HG03280 (cell line): ENCODE measurements around the gene LRCOL1.

Experiments
- ATAC-seq: cut with Tn5 transposase; IDR thresholded peaks from one replicate; pipeline ENCODE4 v1.9.1; 2021; ENCODE audit warnings: mild to moderate bottlenecking, moderate library complexity; ENCODE audit not compliant: unreplicated experiment

LRCOL1 gene

DNA sequence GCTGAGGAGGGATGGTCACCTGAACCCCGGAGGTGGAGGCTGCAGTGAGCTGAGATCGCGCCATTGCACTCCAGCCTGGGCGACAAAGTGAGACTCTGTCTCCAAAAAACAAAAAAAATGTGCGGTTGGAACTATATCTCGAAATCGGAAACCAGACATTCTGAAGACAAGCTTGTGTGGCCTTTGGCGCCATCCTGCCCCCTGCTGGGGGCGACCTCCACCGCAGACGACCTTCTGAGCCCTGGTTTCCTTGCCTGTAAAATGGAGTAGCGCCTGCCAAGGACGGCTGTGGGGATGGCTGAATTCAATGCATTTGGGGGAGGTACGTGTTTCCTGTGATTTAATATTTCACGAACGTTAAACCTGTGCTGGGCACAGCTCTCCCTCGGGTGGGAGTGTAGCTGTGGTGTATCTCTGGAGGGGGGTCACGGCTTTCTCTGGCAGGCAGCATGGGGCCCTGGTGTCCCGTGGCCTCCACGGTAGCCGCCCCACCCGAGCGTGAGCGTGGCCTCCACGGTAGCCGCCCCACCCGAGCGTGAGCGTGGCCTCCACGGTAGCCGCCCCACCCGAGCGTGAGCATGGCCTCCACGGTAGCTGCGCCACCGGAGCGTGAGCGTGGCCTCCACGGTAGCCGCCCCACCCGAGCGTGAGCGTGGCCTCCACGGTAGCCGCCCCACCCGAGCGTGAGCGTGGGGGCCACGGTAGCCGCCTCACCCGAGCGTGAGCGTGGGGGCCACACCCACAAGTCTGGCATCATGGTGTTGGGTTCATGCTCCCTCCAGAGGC is 55.3 kb downstream of the LRCOL1 start:
- ATAC-seq, result no peak
